NCI-H524 treated with DMSO at 0.1 percent for 48 hours (cell line): ENCODE data around the gene GBP3.
"Not testable (repeated sequence)": the region's sequence is repeated elsewhere in the genome, so short reads cannot be mapped to it uniquely, and the experiment has no call there.

Experiments used
- DNase-seq: peaks from one replicate; lab custom pipeline; 2025; lab: John Stamatoyannopoulos, UW

Gene GBP3

DNA sequence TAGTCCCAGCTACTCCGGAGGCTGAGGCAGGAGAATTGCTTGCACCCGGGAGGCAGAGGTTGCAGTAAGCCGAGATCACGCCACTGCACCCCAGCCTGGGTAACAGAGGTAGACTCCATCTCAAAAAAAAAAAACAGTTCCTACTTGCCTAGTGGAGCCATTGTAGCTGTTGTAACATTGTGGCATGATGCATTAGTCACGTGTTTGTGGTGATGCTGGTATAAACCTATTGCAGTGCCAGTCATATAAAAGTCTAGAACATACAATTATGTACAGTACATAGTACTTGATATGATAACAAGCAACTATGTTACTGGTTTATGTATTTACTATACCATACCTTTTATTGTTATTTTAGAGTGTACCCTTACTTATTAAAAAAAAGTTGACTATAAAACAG, 46.4 kb downstream of the GBP3 start:
- DNase-seq, result no peak

DNA sequence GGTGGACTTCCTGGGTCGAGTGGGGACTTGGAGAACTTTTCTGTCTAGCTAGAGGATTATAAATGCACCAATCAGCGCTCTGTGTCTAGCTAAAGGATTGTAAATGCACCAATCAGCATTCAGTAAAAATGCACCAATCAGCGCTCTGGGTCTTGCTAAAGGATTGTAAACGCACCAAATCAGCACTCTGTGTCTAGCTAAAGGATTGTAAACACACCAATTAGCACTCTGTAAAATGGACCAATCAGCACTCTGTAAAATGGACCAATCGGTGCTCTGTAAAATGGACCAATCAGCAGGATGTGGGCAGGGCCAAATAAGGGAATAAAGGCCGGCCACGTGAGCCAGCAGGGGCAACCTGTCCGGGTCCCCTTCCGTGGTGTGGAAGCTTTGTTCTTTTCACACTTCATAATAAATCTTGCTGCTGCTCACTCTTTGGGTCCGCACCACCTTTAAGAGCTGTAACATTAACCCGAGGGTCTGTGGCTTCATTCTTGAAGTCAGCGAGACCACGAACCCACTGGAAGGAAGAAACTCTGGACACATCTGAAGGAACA, 48.0 kb downstream of the GBP3 start:
- not testable (repeated sequence) for DNase-seq

DNA sequence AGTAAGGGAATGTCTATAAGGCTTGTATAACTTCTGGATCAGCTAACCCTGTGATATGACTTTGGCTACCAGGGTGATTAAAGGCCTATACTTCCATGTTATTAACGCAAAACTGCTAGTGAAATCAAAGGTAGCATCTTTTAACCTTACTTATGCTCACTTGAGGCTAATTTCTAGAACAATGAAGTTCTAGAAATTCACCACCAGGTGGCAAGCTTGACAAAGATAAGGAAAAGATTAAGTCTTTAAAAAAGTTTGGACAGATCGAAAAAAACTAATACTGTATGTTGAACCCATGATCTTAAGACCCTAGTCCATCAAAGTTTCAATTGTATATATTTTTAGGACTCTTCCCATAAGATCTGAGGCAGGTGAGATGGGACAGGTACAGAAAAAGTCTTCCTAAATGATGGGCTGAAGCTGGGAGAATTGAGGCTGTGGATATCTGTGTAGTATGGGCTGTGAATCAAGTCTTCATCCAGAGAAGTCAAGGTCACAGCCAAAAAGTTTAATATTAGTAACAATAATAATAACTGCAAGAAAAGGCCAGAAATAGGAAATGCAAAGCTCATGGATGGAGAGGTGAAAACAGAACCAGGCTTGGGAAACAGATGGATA, 49.0 kb downstream of the GBP3 start:
- DNase-seq, result no peak

DNA sequence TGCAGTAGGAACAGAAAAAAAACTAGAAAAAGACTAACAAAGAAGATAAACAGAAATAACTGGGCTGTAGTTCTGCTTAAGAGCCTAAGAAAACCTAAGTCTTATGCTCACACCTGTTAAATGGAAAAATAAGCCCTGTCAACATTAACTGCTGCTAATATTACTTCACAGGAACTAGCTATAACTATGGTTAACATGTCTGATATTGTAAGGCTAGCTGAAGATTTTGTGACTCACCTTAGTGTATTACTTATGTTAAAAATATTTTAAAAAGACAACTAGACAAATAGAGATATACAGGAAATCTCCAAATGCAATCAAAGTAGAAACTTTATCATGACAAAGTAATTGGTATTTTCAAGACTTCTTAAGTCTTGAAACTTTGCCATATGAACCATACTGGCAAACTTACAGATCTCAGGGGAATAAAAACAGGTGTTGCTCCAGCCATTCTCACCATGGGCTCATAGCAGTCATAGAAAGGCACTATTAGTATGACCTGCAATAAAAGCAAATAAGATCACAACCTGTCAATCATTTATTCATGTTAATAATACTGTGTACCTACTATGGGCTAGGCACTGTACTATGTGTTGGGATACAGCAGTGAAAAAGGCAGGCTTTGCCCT, 60.9 kb downstream of the GBP3 start:
- DNase-seq, result no peak

DNA sequence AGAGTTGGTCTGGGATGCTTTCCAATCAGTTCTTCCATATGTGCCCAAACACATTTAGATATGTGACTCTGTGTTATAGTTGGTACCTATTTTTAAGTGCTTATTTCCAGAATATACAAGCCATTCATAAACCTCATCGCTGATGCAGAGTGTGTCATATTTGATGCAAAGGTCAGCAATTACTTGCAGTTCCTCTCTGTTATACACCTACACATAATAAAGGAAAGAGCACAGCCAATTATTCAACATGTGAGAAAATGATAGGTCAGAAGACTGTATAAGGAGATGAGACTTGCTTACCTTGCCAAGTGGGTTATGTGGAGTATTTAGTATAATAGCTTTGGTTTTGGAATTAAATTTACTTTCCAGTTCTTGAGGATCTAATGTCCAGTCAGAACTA, 61.6 kb downstream of the GBP3 start:
- DNase-seq, result no peak
